ENCODE data around the gene PRAME. TPM values are rescaled to one million over a fixed set of nuclear protein-coding genes. Genes with fewer than 3 reads are reported as not detected.
"Not testable (repeated sequence)": the region's sequence is repeated elsewhere in the genome, so short reads cannot be mapped to it uniquely, and the experiment has no call there.

Gene PRAME, protein sequence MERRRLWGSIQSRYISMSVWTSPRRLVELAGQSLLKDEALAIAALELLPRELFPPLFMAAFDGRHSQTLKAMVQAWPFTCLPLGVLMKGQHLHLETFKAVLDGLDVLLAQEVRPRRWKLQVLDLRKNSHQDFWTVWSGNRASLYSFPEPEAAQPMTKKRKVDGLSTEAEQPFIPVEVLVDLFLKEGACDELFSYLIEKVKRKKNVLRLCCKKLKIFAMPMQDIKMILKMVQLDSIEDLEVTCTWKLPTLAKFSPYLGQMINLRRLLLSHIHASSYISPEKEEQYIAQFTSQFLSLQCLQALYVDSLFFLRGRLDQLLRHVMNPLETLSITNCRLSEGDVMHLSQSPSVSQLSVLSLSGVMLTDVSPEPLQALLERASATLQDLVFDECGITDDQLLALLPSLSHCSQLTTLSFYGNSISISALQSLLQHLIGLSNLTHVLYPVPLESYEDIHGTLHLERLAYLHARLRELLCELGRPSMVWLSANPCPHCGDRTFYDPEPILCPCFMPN
- under 0.01 TPM for total RNA-seq

DNA sequence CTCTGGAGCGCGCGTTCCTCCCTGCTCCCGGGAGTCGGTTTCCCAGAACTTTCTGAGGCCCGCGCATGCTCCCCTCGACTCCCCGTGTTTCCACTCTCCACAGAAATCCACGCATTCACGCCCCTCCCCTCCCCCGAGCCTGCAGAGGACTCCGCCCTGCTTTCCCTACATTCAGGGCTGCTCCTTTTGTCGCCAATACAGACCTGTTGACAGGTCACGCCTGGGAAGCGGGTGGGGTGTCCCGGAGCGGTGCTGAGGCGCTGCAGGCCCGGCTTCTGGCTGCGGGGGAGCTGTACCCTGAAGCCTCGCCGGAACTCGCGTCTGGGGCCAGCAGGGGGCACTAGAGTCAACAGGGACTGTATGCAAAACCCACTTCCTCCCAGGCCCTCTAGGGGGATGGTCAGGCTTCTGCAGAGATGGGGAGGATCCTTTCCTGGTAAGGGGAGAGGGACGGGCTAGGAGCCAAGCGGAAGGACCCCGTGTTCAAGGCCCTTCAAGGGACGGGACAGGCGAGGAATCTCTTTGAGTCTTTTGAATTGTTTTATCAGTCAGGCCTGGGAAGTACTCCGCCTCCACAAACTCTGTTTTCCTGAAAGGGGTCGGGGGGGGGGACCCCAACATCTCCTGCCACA is at the start of gene PRAME:
TSS of gene PRAME (minus strand) at position 294 of the 632 bp plus-strand sequence. CDS start 2,433 bp downstream, outside the sequence.
- peak; percentile 14 to 88 (median 83) for DNase-seq (ENCODE audit: low read depth in 2 of 3, low spot score in 2 of 3)

DNA sequence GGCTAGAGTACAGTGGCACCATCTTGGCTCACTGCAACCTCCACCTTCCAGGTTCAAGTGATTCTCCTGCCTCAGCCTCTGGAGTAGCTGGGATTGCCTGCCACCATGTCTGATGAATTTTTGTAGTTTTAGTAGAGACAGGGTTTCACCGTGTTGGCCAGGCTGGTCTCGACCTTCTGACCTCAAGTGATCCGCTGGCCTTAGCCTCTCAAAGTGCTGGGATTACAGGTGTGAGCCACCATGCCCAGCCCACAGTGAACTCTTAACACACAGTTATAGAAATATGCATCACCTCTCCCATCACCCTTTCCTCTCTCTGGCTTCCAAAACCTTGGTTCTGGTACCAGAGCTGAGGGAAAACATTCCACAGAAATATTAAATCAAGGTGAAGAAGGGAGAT is 49.0 kb upstream of the PRAME start:
- not testable (repeated sequence) for DNase-seq (ENCODE audit: low read depth in 2 of 3, low spot score in 2 of 3)

- DNase-seq (ENCODE audit: low read depth in 2 of 3, low spot score in 2 of 3): peak in 1 of 3 donors; percentile 21
Observed at GRCh38 chr22:22605074-22605404, 46.0 kb upstream of the PRAME start.

GRCh38 chr22:22604326-22605073 is 45.4 kb upstream of the PRAME start:
- DNase-seq (ENCODE audit: low read depth in 2 of 3, low spot score in 2 of 3): no peak

- no peak for DNase-seq (ENCODE audit: low read depth in 2 of 3, low spot score in 2 of 3)
Observed at GRCh38 chr22:22603470-22603947, 44.4 kb upstream of the PRAME start.

GRCh38 chr22:22600531-22601261 is 41.6 kb upstream of the PRAME start:
- no peak for DNase-seq (ENCODE audit: low read depth in 2 of 3, low spot score in 2 of 3)

DNA sequence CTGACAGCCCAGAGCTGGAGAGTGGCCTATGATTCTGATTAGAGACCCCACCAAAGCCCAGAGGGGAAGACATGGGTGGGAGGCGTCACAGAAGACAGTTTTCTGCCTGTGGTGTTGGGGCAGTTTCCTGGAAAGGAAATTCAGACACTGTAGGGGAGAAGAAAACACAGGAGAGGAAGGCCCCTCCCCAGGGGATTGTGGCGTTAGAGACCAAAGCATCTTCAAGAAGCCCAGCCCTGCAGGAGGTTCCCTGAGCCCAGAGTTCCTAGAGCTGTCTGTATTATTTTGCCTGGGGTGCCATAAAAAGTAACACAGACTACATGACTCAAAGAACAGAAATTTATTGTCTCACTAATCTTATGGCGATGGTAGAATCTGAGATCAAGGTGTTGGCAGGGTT is 40.2 kb upstream of the PRAME start:
- DNase-seq (ENCODE audit: low read depth in 2 of 3, low spot score in 2 of 3): no peak

DNA sequence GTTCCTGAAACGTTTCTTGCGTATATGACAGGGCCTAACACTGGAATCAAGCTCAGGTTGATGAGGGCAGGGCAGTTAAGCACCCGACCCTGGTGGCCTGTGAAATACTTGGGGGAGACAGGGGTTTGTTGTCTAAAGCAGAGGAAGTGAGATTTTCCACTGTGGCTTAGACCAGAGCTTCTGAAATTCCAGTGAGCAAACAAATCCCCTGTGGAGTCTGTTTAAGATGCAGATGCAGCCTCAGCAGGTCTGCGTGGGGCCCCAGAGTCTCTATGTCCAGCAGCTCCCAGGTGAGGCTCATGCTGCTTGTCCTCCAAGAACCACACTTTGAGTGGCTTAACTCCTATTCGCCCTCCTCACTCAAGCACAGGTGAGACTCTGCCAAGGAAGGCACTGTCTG is 39.1 kb upstream of the PRAME start:
- DNase-seq (ENCODE audit: low read depth in 2 of 3, low spot score in 2 of 3): no peak

- no peak for DNase-seq (ENCODE audit: low read depth in 2 of 3, low spot score in 2 of 3)
Observed at GRCh38 chr22:22595001-22595835, 36.2 kb upstream of the PRAME start.

GRCh38 chr22:22593964-22594656 is 35.0 kb upstream of the PRAME start:
- peak; percentile 19 to 71 (median 67) for DNase-seq (ENCODE audit: low read depth in 2 of 3, low spot score in 2 of 3)

DNA sequence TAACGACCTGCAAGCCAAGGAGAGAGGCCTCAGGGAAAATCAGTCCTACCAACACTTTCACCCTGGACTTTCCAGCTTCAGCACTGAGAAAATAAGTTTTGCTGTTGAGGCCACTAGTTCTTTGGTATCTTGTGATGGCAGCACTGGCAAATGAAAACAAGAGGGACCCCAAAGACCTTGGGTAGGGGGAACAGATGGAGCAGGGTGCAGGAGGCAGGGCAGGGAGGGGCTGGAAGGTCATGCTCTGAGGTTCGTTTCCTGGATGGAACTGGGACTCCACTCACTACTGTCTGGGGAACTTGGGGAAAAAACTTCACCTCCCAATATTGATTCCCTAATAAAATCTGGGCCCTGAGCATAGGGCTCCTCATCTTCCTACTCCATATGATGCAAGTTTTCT is 34.2 kb upstream of the PRAME start:
- no peak for DNase-seq (ENCODE audit: low read depth in 2 of 3, low spot score in 2 of 3)

DNA sequence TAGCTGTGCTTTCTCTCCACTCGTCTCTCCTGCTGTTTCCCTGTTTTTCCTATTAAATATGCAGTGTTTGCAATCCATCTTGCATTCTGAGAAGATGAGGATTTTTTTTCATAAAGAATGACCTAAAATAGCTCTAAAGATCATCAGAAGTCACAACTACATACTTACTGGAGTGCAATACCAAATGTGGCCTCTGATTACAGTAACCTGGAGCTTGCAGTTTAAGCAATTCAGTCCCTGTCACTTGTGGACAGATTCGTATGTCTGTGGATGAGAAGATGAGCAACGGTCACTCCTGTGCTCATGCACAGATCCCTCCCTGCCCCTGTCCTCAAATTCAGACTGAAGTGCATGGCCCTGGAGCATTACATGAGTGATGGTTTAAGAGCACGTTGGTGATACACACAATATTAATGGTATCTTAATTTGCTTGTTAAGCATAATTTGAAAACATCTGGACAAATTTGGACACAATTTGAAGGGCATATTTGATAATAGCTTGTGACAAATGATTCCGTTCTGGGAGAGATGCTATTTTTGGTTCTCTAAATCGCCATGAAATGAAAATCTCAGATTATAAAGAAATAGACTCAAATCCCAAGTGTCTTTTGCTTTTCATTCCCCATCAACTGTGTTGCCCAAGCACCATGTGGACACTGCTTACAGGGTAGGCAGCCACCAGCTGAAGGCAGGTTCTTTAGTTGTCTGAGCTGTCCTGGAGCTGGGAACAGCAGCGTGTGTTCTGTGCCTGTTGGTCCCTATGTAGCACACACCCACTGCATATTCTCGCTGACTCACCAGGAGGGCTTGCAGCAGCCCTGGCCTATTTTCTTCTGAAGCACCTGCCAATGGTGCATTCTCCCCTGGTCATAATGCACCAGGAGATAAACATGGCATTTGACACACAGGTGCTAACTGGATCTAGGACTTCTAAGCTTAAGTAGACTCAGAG is 32.6 kb upstream of the PRAME start:
- DNase-seq (ENCODE audit: low read depth in 2 of 3, low spot score in 2 of 3): no peak

- DNase-seq (ENCODE audit: low read depth in 2 of 3, low spot score in 2 of 3): no peak
Observed at GRCh38 chr22:22590136-22590891, 31.2 kb upstream of the PRAME start.

DNA sequence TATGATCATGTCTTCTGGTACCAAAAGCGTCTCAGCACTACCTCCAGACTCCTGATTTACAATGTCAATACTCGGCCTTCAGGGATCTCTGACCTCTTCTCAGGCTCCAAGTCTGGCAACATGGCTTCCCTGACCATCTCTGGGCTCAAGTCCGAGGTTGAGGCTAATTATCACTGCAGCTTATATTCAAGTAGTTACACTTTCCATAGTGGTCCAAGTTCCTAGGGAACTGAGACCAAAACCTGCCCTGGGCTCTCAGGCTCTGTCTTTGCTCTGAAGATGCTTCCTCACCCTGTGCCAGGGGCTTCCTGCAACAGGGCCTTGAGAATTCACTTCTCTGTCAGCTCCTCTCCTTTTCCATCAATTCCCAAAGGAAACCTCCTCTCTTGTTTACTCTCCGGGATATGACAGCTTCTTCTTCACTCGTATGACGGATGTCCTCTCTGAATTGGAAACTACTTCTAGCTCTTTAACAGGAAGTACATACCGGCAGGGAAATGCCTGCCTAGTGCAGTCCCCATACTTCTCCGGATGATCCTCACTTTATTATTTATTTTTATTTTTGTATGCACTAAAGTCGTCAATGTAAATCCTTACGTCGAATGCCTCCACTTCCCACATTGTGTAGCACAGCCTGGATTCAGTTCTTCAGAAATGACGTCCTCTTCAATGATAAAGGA is 29.6 kb upstream of the PRAME start:
- no peak for DNase-seq (ENCODE audit: low read depth in 2 of 3, low spot score in 2 of 3)

DNA sequence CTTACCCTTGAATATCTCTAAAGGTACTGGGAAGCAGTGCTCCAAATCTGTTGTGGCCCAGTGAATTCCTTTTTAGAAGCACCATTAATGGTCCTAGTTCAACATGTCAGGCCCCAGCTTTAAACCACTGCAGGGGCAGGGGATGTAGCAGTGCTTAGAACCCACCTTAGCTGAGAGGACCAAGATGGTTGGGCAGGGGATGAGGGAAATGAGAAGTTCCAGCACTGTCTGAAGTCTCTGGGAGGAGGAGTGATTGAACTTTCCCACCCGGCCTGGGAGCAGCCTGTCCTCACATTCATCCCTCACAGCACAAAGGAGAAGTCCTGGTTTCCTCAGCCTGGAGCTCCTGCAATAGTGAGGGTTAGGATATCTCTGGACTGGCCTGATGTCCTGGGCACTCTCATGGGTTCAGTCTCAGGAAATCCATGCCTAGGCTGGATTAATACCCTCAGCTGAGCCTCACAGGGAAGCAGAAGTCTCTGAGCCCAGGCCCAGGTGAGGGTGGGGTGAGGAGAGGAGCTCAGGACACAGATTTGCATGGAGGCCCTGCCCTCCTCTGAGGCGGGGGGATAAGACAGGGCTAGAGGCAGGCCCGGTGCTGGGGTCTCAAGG is 28.6 kb upstream of the PRAME start:
- no peak for DNase-seq (ENCODE audit: low read depth in 2 of 3, low spot score in 2 of 3)

- DNase-seq (ENCODE audit: low read depth in 2 of 3, low spot score in 2 of 3): no peak
Observed at GRCh38 chr22:22584722-22585121, 25.7 kb upstream of the PRAME start.
